SW 1271 (cell line): Measurements from ENCODE around the gene CYP51A1.
"Not testable (repeated sequence)": the region's sequence is repeated elsewhere in the genome, so short reads cannot be mapped to it uniquely, and the experiment has no call there.

Experiments
- DNase-seq, 2 experiments: peaks; one replicate each; lab custom pipeline; 2025; lab: John Stamatoyannopoulos, UW

CYP51A1 gene

GRCh38 chr7:92134271-92135051 lies at the start of gene CYP51A1:
CYP51A1 (minus strand) TSS chr7:92134477; CDS start chr7:92134364, 113 bp downstream.
- peak; percentile 64 to 85 for DNase-seq

- DNase-seq, result no peak
Measured at GRCh38 chr7:92178928-92179924, 44.9 kb upstream of the CYP51A1 start, which contains the start of gene LRRD1. LRRD1 (minus strand) TSS chr7:92179142; CDS start chr7:92165202, 13,940 bp downstream.

GRCh38 chr7:92177362-92177761 lies 43.1 kb upstream of the CYP51A1 start:
- DNase-seq, result no peak

GRCh38 chr7:92169529-92169928 lies 35.3 kb upstream of the CYP51A1 start:
- not testable (repeated sequence) for DNase-seq

GRCh38 chr7:92161271-92161670 lies 27.0 kb upstream of the CYP51A1 start:
- no peak for DNase-seq

GRCh38 chr7:92158660-92159575 lies 24.6 kb upstream of the CYP51A1 start:
- no peak for DNase-seq

GRCh38 chr7:92156990-92157389 lies 22.7 kb upstream of the CYP51A1 start:
- DNase-seq, result no peak

GRCh38 chr7:92155108-92155739 lies 20.9 kb upstream of the CYP51A1 start:
- no peak for DNase-seq

- DNase-seq, result no peak
Measured at GRCh38 chr7:92150450-92151017, 16.3 kb upstream of the CYP51A1 start.

- DNase-seq, result no peak
Measured at GRCh38 chr7:92149736-92150239, 15.5 kb upstream of the CYP51A1 start.

GRCh38 chr7:92143192-92143880 lies 9.1 kb upstream of the CYP51A1 start:
- DNase-seq, result not testable (repeated sequence)

- DNase-seq, result not testable (repeated sequence)
Measured at GRCh38 chr7:92142791-92143190, 8.5 kb upstream of the CYP51A1 start.

- DNase-seq, result no peak
Measured at GRCh38 chr7:92141161-92141560, 6.9 kb upstream of the CYP51A1 start.

GRCh38 chr7:92137557-92137956 lies 3.3 kb upstream of the CYP51A1 start:
- no peak for DNase-seq

- DNase-seq, result peak in 1 of 2 experiments; percentile 44
Measured at GRCh38 chr7:92135052-92135889, 994 bp upstream of the CYP51A1 start.

GRCh38 chr7:92133737-92134270 lies 473 bp downstream of the CYP51A1 start:
- peak; percentile 51 to 68 for DNase-seq

- no peak for DNase-seq
Measured at GRCh38 chr7:92133133-92133736, 1.0 kb downstream of the CYP51A1 start.

GRCh38 chr7:92131764-92132330 lies 2.4 kb downstream of the CYP51A1 start:
- DNase-seq, result no peak
